ENCODE measurements around the gene CLDN5. TPM values are rescaled to one million over a fixed set of nuclear protein-coding genes. Genes with fewer than 3 reads are reported as not detected.

CLDN5 gene
- total and polyA plus RNA-seq, 2 donors from 2014 or later = 47.8 to 48.4 TPM

DNA sequence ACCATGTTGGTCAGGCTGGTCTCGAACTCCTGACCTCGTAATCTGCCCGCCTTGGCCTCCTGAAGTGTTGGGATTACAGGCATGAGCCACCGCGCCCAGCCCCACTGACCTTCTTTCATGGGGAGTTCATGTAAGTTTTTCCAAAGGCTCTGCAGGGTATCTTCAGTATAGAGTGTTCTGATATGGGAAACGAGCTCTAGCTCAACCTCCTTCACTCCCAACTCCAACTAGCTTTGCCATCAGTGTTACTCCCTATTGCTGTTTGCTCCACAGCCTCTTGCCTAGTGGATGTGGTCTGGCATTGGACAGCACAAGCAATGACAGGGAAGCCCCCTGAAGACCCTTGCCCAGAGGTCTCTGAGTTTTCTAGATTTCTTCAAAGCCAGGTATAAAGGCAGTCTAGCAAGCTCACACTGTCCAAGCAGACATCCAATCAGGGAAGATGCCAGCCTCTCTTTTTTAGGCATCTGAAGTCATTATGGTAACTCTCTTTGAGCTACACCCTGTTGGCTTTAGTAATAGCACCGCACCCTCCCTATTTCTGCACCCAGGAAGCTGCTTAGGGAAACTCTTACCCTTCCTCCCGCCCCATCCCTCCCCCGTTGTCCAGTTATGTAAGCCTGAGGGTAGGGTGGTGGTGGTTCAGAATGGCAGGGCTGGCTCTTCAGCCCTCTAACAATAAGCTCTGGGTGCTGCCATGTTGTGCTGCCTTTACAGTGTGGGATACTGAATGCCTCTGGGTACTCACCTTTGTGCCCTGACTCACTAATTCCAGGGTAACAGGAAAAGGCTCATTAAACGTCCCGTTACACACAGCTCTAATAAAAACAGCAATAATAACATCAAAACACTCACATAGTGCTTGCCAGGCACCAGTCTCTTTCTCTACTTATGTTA, 41.4 kb upstream of the CLDN5 start:
- H3K9me3 ChIP-seq (ENCODE audit: control insufficient read depth in 2 of 3, insufficient read depth in 1 of 3, low read length in 3 of 3) = peaks cover 0 to 2% (median 0%) of the 10 kb centered on the region in 3 donors
- DNase-seq (no peak), FAIRE-seq (no peak)
- no peaks in the 10 kb centered on the region for H3K4me1 ChIP-seq (ENCODE audit: control insufficient read depth in 2 of 3, insufficient read depth in 2 of 3, low read depth in 1 of 3, low read length in 3 of 3)
- H3K36me3 ChIP-seq (ENCODE audit: control insufficient read depth in 2 of 3, insufficient read depth in 3 of 3, low read length in 3 of 3) = no peaks in the 10 kb centered on the region
- no peak overlapping the region for H3K27ac ChIP-seq (ENCODE audit: low read depth in 2 of 2, low read length in 2 of 2)
- TF ChIP-seq, protein P1, sequence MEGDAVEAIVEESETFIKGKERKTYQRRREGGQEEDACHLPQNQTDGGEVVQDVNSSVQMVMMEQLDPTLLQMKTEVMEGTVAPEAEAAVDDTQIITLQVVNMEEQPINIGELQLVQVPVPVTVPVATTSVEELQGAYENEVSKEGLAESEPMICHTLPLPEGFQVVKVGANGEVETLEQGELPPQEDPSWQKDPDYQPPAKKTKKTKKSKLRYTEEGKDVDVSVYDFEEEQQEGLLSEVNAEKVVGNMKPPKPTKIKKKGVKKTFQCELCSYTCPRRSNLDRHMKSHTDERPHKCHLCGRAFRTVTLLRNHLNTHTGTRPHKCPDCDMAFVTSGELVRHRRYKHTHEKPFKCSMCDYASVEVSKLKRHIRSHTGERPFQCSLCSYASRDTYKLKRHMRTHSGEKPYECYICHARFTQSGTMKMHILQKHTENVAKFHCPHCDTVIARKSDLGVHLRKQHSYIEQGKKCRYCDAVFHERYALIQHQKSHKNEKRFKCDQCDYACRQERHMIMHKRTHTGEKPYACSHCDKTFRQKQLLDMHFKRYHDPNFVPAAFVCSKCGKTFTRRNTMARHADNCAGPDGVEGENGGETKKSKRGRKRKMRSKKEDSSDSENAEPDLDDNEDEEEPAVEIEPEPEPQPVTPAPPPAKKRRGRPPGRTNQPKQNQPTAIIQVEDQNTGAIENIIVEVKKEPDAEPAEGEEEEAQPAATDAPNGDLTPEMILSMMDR (IDR thresholded peaks at IDR 0.05; ENCODE audit: borderline replicate concordance, extremely low read depth, insufficient read depth) = no peak
- no peak overlapping the region for H3K4me3 ChIP-seq (ENCODE audit: low read length in 3 of 3)
- H3K9ac ChIP-seq (ENCODE audit: low read length in 3 of 3) = no peak overlapping the region
- intact Hi-C loops (cut with DNase I) = no loop called here
- no peaks in the 10 kb centered on the region for H3K27me3 ChIP-seq (ENCODE audit: control insufficient read depth, insufficient read depth, low read length)

DNA sequence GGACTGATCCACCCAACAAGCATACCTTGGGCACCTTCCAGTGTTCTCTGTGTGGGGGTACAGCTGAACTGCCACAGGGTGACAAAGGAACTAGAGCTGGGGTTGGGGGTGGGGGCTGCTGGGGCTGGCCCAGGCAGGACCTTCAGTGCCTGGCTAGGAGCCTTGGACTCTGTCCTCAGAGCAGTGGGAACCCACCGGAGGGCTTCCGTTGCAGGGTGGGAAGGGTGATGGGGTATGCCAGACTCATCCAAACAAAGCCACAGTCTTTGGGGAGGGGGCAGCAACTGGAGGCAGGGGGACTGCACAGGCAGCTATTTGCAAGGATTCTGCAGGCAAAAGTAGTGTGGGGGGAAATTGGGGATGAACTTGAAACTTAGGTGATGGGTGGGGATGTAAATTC, 35.7 kb upstream of the CLDN5 start:
- Histone ChIP-seq H3K4me3 (ENCODE audit: low read length in 3 of 3) (no peak overlapping the region), H3K9me3 (ENCODE audit: control insufficient read depth in 2 of 3, insufficient read depth in 1 of 3, low read length in 3 of 3) (peaks cover 0 to 2% (median 0%) of the 10 kb centered on the region in 3 donors), H3K9ac (ENCODE audit: low read length in 3 of 3) (no peak overlapping the region), H3K4me1 (ENCODE audit: control insufficient read depth in 2 of 3, insufficient read depth in 2 of 3, low read depth in 1 of 3, low read length in 3 of 3) (no peaks in the 10 kb centered on the region), H3K36me3 (ENCODE audit: control insufficient read depth in 2 of 3, insufficient read depth in 3 of 3, low read length in 3 of 3) (no peaks in the 10 kb centered on the region), H3K27ac (ENCODE audit: low read depth in 2 of 2, low read length in 2 of 2) (no peak overlapping the region), H3K27me3 (ENCODE audit: control insufficient read depth, insufficient read depth, low read length) (no peaks in the 10 kb centered on the region)
- FAIRE-seq (no peak), DNase-seq (no peak)
- TF ChIP-seq, protein P1 (IDR thresholded peaks at IDR 0.05; ENCODE audit: borderline replicate concordance, extremely low read depth, insufficient read depth) = no peak
- intact Hi-C loops (cut with DNase I) = no loop called here

DNA sequence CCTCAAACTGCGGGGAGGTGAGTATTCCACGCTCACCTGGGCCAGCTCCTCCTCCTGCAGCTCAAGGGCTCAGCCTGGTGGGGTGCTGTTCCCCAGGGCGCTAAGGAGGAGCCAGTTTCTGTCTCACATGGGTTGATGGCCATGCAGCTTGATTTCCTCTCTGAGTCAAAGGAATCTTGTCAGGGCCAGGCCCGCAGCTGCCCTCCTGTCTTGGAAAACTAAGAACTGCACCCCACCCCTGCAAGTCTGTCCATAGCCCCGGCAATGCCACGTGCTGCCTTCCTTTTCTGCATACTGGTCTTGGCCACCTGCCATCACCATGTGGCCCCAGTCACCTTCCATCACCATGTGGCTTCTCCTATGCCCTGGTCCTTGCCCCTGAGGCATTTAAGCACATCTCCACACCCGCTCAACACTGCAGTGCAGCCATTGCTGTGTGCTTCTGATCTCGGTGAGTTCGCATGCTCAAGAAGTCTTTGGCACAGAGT, 35.2 kb upstream of the CLDN5 start:
- H3K36me3 ChIP-seq (ENCODE audit: control insufficient read depth in 2 of 3, insufficient read depth in 3 of 3, low read length in 3 of 3) = no peaks in the 10 kb centered on the region
- intact Hi-C loops (cut with DNase I) = no loop called here
- H3K9me3 ChIP-seq (ENCODE audit: control insufficient read depth in 2 of 3, insufficient read depth in 1 of 3, low read length in 3 of 3) = peaks cover 0 to under 1% (median 0%) of the 10 kb centered on the region in 3 donors
- no peaks in the 10 kb centered on the region for H3K4me1 ChIP-seq (ENCODE audit: control insufficient read depth in 2 of 3, insufficient read depth in 2 of 3, low read depth in 1 of 3, low read length in 3 of 3)
- H3K9ac ChIP-seq (ENCODE audit: low read length in 3 of 3) = no peak overlapping the region
- H3K27me3 ChIP-seq (ENCODE audit: control insufficient read depth, insufficient read depth, low read length) = no peaks in the 10 kb centered on the region
- H3K27ac ChIP-seq (ENCODE audit: low read depth in 2 of 2, low read length in 2 of 2) = no peak overlapping the region
- TF ChIP-seq, protein P1 (IDR thresholded peaks at IDR 0.05; ENCODE audit: borderline replicate concordance, extremely low read depth, insufficient read depth) = no peak
- H3K4me3 ChIP-seq (ENCODE audit: low read length in 3 of 3) = no peak overlapping the region
- DNase-seq (no peak), FAIRE-seq (no peak)

Data from kidney (tissue), 14 donors.